ENCODE results near the gene INTS11. TPM values are rescaled to one million over a fixed set of nuclear protein-coding genes. Genes with fewer than 3 reads are reported as not detected.
A peak's percentile ranks its signal among the peaks of the same experiment; 100 is the strongest.

Gene INTS11
- total RNA-seq, 1 donor from 2014 or later: 94.2 TPM

DNA sequence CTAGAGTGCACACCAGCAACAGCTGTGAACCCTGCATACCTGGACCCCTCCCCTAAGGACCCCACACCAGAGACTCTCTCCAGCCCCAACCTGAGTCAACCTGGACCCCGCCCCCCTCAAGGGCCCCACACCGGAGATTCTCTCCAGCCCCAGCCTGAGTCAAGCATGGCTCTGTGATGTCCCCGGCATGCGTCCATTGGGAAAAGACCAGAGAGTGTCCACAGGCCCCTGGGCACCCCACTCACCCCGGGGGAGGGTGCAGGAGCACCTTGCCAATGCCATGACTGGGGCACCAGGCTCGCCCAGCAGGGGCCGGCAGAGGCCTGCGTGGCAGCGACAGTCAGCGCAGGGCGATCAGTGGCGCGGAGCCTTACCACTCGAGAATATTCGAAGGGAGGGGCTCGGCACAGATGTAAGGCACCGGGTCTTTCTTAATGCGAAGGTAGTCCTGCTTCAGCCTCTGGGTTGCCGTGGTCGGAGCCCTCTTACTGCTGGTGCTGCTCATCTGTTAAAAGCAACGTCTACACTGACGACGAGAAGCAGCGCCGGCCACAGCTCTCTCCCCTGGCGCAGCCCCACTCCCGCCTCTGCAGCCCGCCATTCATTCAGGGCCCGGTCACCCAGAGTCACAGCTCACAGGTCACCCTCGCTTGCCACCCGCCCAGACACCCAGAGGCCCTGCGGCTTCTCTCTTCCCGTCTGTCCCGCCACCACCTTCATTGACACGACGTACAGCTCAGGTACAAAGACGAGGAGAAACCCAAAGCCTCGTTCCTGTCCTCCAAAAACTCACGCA lies 56.8 kb downstream of the INTS11 start:
- Histone ChIP-seq H3K27me3 (ENCODE audit: control insufficient read depth, insufficient read depth, low read length) (no peaks in the 10 kb centered on the region), H3K4me3 (ENCODE audit: low read depth, low read length) (no peak overlapping the region), H3K36me3 (ENCODE audit: control insufficient read depth, insufficient read depth, low read length) (peaks cover 1% of the 10 kb centered on the region)
- TF ChIP-seq, protein P1, sequence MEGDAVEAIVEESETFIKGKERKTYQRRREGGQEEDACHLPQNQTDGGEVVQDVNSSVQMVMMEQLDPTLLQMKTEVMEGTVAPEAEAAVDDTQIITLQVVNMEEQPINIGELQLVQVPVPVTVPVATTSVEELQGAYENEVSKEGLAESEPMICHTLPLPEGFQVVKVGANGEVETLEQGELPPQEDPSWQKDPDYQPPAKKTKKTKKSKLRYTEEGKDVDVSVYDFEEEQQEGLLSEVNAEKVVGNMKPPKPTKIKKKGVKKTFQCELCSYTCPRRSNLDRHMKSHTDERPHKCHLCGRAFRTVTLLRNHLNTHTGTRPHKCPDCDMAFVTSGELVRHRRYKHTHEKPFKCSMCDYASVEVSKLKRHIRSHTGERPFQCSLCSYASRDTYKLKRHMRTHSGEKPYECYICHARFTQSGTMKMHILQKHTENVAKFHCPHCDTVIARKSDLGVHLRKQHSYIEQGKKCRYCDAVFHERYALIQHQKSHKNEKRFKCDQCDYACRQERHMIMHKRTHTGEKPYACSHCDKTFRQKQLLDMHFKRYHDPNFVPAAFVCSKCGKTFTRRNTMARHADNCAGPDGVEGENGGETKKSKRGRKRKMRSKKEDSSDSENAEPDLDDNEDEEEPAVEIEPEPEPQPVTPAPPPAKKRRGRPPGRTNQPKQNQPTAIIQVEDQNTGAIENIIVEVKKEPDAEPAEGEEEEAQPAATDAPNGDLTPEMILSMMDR (IDR thresholded peaks at IDR 0.05; ENCODE audit: insufficient read depth, low read length, poor library complexity, severe bottlenecking): no peak
- DNase-seq (ENCODE audit: low read depth): no peak

DNA sequence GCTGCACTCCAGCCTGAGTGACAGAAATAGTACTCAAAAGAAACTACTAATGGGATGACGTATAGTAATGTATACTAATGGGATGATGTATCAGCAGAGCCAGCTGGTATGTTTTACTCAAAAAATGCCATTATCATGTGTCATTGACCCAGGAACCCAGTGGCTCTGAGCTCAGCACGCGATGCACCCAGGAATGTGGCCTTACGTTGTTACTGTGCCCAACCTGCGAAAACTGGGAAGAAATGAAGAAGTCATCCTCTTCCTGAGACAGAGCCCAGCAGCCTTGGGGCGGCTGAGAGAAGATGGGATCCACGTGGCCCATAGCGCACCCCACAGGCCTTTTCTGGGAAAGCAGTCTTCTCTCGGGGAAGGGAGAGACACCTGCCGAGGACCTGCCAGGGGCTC lies 59.6 kb downstream of the INTS11 start:
- H3K4me3 ChIP-seq (ENCODE audit: low read depth, low read length): no peak overlapping the region
- H3K36me3 ChIP-seq (ENCODE audit: control insufficient read depth, insufficient read depth, low read length): peaks cover 1% of the 10 kb centered on the region
- no peaks in the 10 kb centered on the region for H3K27me3 ChIP-seq (ENCODE audit: control insufficient read depth, insufficient read depth, low read length)
- TF ChIP-seq, protein P1 (IDR thresholded peaks at IDR 0.05; ENCODE audit: insufficient read depth, low read length, poor library complexity, severe bottlenecking): peak; percentile 53
- DNase-seq (ENCODE audit: low read depth): peak; percentile 88

DNA sequence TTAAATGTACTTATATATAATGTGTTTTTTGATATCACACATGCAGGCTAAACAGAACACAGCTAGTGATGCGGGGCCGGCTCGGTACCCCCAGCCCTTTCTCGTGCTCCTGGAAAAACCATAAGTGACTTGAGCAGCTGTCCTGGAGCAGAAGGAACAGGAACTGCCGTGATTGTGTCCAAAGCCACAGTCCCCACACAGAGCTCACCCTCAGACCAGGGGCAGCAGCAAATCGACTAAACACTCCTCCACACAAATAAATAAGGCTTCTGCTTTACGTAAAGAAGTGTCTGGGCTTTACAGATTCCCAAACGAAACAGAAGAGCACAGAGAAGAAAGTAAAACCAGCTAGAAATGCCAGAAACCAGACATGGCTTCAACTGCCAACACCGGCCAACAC lies 60.4 kb downstream of the INTS11 start:
- TF ChIP-seq, protein P1 (IDR thresholded peaks at IDR 0.05; ENCODE audit: insufficient read depth, low read length, poor library complexity, severe bottlenecking): no peak
- Histone ChIP-seq H3K4me3 (ENCODE audit: low read depth, low read length) (no peak overlapping the region), H3K36me3 (ENCODE audit: control insufficient read depth, insufficient read depth, low read length) (peaks cover 1% of the 10 kb centered on the region), H3K27me3 (ENCODE audit: control insufficient read depth, insufficient read depth, low read length) (no peaks in the 10 kb centered on the region)
- no peak for DNase-seq (ENCODE audit: low read depth)

DNA sequence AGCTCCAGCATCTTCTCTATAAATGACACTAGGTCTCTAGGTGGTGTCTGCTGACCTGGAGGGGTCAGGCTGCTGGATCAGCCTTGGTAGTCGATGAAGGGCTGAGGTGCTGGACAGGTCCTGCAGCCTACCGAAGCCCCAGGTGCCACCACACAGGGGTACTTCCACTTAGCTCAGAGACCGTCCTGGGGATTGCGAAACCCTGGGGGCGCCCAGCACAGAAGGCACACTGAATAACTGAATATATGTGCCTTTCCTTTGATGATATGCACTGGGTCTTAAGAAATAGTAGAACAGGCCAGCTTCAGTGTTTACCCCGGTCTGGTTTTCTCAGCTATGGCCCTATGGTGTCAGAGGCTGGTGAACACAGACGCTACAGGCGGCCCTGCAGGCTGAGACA lies 61.7 kb downstream of the INTS11 start:
- no peak for DNase-seq (ENCODE audit: low read depth)
- TF ChIP-seq, protein P1 (IDR thresholded peaks at IDR 0.05; ENCODE audit: insufficient read depth, low read length, poor library complexity, severe bottlenecking): no peak
- Histone ChIP-seq H3K36me3 (ENCODE audit: control insufficient read depth, insufficient read depth, low read length) (peaks cover 2% of the 10 kb centered on the region), H3K27me3 (ENCODE audit: control insufficient read depth, insufficient read depth, low read length) (no peaks in the 10 kb centered on the region), H3K4me3 (ENCODE audit: low read depth, low read length) (no peak overlapping the region)

DNA sequence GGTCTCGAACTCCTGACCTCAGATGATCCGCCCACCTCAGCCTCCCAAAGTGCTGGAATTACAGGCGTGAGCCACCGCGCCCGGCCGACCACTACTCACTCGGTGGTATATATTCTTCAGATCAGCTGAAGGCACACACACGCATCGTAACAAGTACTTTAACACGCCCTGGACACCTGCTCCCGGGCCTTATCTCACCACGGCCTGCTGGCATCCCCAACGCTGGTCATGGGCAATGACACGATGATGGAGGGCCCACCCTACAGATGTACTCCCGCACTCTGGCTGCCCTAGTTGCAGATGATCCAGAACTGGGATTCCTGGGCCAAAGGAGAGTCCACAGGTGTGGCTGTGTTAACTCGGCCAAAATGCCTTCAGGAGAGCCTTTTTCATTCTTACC lies 62.4 kb downstream of the INTS11 start:
- peaks cover 2% of the 10 kb centered on the region for H3K36me3 ChIP-seq (ENCODE audit: control insufficient read depth, insufficient read depth, low read length)
- H3K27me3 ChIP-seq (ENCODE audit: control insufficient read depth, insufficient read depth, low read length): no peaks in the 10 kb centered on the region
- TF ChIP-seq, protein P1 (IDR thresholded peaks at IDR 0.05; ENCODE audit: insufficient read depth, low read length, poor library complexity, severe bottlenecking): no peak
- no peak for DNase-seq (ENCODE audit: low read depth)
- no peak overlapping the region for H3K4me3 ChIP-seq (ENCODE audit: low read depth, low read length)

Other genes starting within 250 kb of the INTS11 start
- gene C1orf159, start 208.6 kb downstream of the INTS11 start, total RNA-seq: 20.3 and 25.5 TPM in 2 replicates
- 0.27 TPM in 1 of 2 replicates, not detected in the other for gene TTLL10, start 150.8 kb downstream of the INTS11 start, total RNA-seq
- gene TNFRSF18, start 118.1 kb downstream of the INTS11 start, total RNA-seq: 0.67 and 2.1 TPM in 2 replicates
- gene TNFRSF4, start 110.5 kb downstream of the INTS11 start, total RNA-seq: 0.25 and 3.6 TPM in 2 replicates
- gene SDF4, start 92.7 kb downstream of the INTS11 start, total RNA-seq: 146 and 153 TPM in 2 replicates
- gene B3GALT6, start 92.4 kb downstream of the INTS11 start, total RNA-seq: 43.7 and 48.6 TPM in 2 replicates
- 0.88 and 1.4 TPM in 2 replicates for gene C1QTNF12, start 77.9 kb downstream of the INTS11 start, total RNA-seq
- 65.1 and 78.0 TPM in 2 replicates for gene UBE2J2, start 50.8 kb downstream of the INTS11 start, total RNA-seq
- 0.46 and 0.62 TPM in 2 replicates for gene SCNN1D, start 44.2 kb downstream of the INTS11 start, total RNA-seq
- gene ACAP3, start 16.7 kb downstream of the INTS11 start, total RNA-seq: 37.9 and 43.1 TPM in 2 replicates
- gene PUSL1, start 16.1 kb downstream of the INTS11 start, total RNA-seq: 45.1 and 59.9 TPM in 2 replicates
- gene CPTP, start 142 bp upstream of the INTS11 start, total RNA-seq: 44.3 and 59.5 TPM in 2 replicates
- 0.08 and 1.0 TPM in 2 replicates for gene TAS1R3, start 6.6 kb upstream of the INTS11 start, total RNA-seq
- gene DVL1, start 24.8 kb upstream of the INTS11 start, total RNA-seq: 87.3 and 101 TPM in 2 replicates
- 106 and 165 TPM in 2 replicates for gene MXRA8, start 33.9 kb upstream of the INTS11 start, total RNA-seq
- gene AURKAIP1, start 50.5 kb upstream of the INTS11 start, total RNA-seq: 201 and 204 TPM in 2 replicates
- gene CCNL2, start 74.7 kb upstream of the INTS11 start, total RNA-seq: 134 and 136 TPM in 2 replicates
- gene MRPL20, start 82.6 kb upstream of the INTS11 start, total RNA-seq: 134 and 159 TPM in 2 replicates
- gene ANKRD65, start 96.6 kb upstream of the INTS11 start, total RNA-seq: 1.4 and 1.6 TPM in 2 replicates
- 27.6 and 28.3 TPM in 2 replicates for gene VWA1, start 111.0 kb upstream of the INTS11 start, total RNA-seq
- 0.38 and 0.75 TPM in 2 replicates for gene ATAD3C, start 125.0 kb upstream of the INTS11 start, total RNA-seq
- 31.4 and 37.8 TPM in 2 replicates for gene ATAD3B, start 147.1 kb upstream of the INTS11 start, total RNA-seq
- gene ATAD3A, start 187.5 kb upstream of the INTS11 start, total RNA-seq: 51.5 and 53.6 TPM in 2 replicates
- gene TMEM240, start 216.0 kb upstream of the INTS11 start, total RNA-seq: 2.8 and 3.9 TPM in 2 replicates